ENCODE data around the gene CCDC8. TPM values are rescaled to one million over a fixed set of nuclear protein-coding genes. Genes with fewer than 3 reads are reported as not detected.

CCDC8 gene
- total RNA-seq, 2 experiments from 2014 or later: not detected

DNA sequence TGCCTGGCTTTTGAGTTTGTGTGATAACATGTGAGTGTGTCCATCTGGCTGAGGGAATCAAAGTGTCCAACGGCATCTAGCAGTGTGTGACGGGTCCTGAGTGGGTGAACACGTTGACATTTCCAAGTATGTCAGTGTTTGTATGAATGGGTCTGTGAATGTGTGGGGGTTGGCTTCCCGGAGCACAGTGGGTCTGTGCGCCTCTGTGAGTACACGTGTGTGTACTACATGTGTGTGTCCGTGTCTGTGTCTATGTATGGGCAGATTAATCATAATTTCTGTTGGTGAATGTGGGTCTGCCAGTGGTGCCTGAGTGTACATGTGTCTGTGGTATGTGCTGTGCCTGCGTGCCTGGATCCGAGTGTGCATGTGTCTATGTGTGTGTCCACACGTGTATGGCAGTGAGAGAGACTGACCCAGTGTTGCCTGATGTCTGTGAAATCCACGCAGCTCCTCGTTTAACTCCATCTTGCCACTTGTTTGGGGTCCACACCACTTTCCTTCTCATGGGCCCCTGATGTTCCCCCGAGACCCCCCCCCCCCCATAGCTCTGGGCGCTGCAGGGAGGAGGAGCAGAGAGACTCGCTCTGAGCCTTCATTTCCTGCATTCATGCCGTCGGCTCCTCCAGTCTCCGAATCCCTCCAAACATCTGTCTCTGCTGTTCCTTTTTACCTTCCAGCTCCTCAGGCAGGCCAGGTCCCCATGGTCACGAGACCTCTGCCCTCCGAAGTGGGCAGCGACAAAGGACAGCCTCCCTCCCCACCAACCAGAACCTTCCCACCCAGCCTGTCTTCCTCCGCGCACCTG is 5.3 kb downstream of the CCDC8 start:
- ChIA-PET CTCF (no interaction called here), POLR2A (no interaction called here)
- peaks cover 68 to 77% of the 10 kb centered on the region in 2 experiments for H3K27me3 ChIP-seq (ENCODE audit: control insufficient read depth in 1 of 2, insufficient read depth in 2 of 2, low read length in 2 of 2)
- peaks cover 16% of the 10 kb centered on the region for H3K4me1 ChIP-seq (ENCODE audit: insufficient read depth, low read length)
- no peaks in the 10 kb centered on the region for H3K9me3 Mint-ChIP-seq
- H3K27me3 Mint-ChIP-seq: peaks cover 83% of the 10 kb centered on the region
- H3K4me3 Mint-ChIP-seq: no peak overlapping the region
- H3K36me3 ChIP-seq (ENCODE audit: insufficient read depth, low read length): no peaks in the 10 kb centered on the region
- intact Hi-C loops (cut with DNase I, micrococcal nuclease): no loop called here
- peaks cover 24% of the 10 kb centered on the region for H3K4me1 Mint-ChIP-seq (ENCODE audit: low read depth)
- no peaks in the 10 kb centered on the region for H3K36me3 Mint-ChIP-seq (ENCODE audit: low read depth)
- H3K9me3 ChIP-seq (ENCODE audit: control insufficient read depth in 1 of 2, insufficient read depth in 1 of 2, low read length in 2 of 2): peaks cover 0 to 32% of the 10 kb centered on the region in 2 experiments
- no peak overlapping the region for H3K27ac Mint-ChIP-seq
- TF ChIP-seq, protein P1, sequence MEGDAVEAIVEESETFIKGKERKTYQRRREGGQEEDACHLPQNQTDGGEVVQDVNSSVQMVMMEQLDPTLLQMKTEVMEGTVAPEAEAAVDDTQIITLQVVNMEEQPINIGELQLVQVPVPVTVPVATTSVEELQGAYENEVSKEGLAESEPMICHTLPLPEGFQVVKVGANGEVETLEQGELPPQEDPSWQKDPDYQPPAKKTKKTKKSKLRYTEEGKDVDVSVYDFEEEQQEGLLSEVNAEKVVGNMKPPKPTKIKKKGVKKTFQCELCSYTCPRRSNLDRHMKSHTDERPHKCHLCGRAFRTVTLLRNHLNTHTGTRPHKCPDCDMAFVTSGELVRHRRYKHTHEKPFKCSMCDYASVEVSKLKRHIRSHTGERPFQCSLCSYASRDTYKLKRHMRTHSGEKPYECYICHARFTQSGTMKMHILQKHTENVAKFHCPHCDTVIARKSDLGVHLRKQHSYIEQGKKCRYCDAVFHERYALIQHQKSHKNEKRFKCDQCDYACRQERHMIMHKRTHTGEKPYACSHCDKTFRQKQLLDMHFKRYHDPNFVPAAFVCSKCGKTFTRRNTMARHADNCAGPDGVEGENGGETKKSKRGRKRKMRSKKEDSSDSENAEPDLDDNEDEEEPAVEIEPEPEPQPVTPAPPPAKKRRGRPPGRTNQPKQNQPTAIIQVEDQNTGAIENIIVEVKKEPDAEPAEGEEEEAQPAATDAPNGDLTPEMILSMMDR (IDR thresholded peaks at IDR 0.05): no peak
- no peak for DNase-seq
- no peak for ATAC-seq (ENCODE audit: poor library complexity)
- no peak overlapping the region for H3K27ac ChIP-seq (ENCODE audit: low read depth in 1 of 2, low read length in 2 of 2)
- no peak overlapping the region for H3K4me3 ChIP-seq (ENCODE audit: low read length)

DNA sequence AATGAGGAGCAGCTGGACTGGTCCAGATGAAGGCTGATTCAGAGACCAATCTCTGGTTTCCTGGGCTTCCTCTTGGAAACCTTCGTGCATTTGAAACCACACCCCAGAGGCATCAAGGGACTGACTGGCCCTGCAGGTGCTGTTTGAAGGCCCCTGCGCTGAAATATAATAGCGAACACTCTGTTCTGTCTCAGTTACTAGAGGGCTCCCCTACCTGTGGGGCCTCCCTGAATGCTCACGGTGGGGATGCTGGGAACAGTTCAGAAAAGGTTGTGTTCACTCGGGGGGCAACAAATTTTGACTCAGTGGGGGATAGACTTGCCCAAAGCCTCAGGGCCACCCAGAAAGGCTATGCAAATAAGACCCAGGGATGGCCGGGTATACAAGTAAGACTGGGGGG is 6.4 kb downstream of the CCDC8 start:
- Mint-ChIP-seq H3K27ac (no peak overlapping the region), H3K4me3 (no peak overlapping the region), H3K36me3 (ENCODE audit: low read depth) (no peaks in the 10 kb centered on the region), H3K4me1 (ENCODE audit: low read depth) (peaks cover 27% of the 10 kb centered on the region), H3K9me3 (no peaks in the 10 kb centered on the region), H3K27me3 (peaks cover 82% of the 10 kb centered on the region)
- peaks cover 65 to 74% of the 10 kb centered on the region in 2 experiments for H3K27me3 ChIP-seq (ENCODE audit: control insufficient read depth in 1 of 2, insufficient read depth in 2 of 2, low read length in 2 of 2)
- no peak for ATAC-seq (ENCODE audit: poor library complexity)
- no peak for DNase-seq
- H3K36me3 ChIP-seq (ENCODE audit: insufficient read depth, low read length): no peaks in the 10 kb centered on the region
- H3K4me1 ChIP-seq (ENCODE audit: insufficient read depth, low read length): peaks cover 20% of the 10 kb centered on the region
- POLR2A ChIA-PET: no interaction called here
- CTCF ChIA-PET: no interaction called here
- H3K4me3 ChIP-seq (ENCODE audit: low read length): no peak overlapping the region
- peaks cover 0 to 22% of the 10 kb centered on the region in 2 experiments for H3K9me3 ChIP-seq (ENCODE audit: control insufficient read depth in 1 of 2, insufficient read depth in 1 of 2, low read length in 2 of 2)
- intact Hi-C loops (cut with DNase I, micrococcal nuclease): no loop called here
- no peak overlapping the region for H3K27ac ChIP-seq (ENCODE audit: low read depth in 1 of 2, low read length in 2 of 2)
- TF ChIP-seq, protein P1 (IDR thresholded peaks at IDR 0.05): no peak

DNA sequence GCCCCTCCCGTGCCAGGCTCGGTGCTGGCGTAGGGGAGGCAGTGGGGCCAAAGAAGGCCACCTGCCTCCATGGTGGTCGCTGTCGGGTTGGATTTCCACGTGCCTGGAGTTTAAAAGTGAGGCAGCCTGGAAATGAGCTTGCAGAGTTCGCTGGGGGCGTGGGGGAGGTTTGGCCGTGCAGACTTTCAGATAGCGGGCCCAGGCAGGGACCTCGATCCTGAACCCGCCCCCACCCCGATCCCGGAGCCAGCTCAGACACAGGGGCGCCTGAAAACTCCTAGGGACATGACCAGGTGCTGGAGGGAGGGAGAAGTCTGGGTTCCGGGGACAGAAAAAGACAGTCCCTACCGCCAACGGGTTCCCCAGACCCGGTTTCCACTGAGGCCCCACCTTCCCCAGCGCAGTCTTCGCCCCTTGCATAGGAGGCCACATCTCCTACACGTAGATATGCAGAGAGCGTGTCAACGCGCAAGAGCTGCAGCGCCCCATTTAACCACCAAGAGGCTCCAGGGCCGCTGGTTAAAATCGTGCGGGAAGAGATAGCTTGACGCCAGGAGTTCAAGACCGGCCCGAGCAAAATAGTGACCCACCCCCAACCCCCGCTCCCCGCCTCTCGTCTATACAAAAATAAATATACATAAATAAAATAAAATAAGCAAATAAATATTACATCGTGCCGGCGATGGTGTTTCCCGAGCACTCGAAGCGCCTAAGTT is 8.5 kb downstream of the CCDC8 start:
- peaks cover 74% of the 10 kb centered on the region for H3K27me3 Mint-ChIP-seq
- Histone ChIP-seq H3K27me3 (ENCODE audit: control insufficient read depth in 1 of 2, insufficient read depth in 2 of 2, low read length in 2 of 2) (peaks cover 59% of the 10 kb centered on the region in 2 experiments), H3K9me3 (ENCODE audit: control insufficient read depth in 1 of 2, insufficient read depth in 1 of 2, low read length in 2 of 2) (peaks cover 0 to 12% of the 10 kb centered on the region in 2 experiments), H3K4me1 (ENCODE audit: insufficient read depth, low read length) (peaks cover 20% of the 10 kb centered on the region), H3K36me3 (ENCODE audit: insufficient read depth, low read length) (no peaks in the 10 kb centered on the region), H3K27ac (ENCODE audit: low read depth in 1 of 2, low read length in 2 of 2) (no peak overlapping the region), H3K4me3 (ENCODE audit: low read length) (peak overlapping the region; percentile 31)
- ChIA-PET CTCF (no interaction called here), POLR2A (no interaction called here)
- H3K4me1 Mint-ChIP-seq (ENCODE audit: low read depth): peaks cover 27% of the 10 kb centered on the region
- no peaks in the 10 kb centered on the region for H3K36me3 Mint-ChIP-seq (ENCODE audit: low read depth)
- ATAC-seq (ENCODE audit: poor library complexity): no peak
- DNase-seq: peak in 2 of 14 experiments; percentile 4 to 35
- TF ChIP-seq, protein P1 (IDR thresholded peaks at IDR 0.05): no peak
- no peak overlapping the region for H3K4me3 Mint-ChIP-seq
- no peak overlapping the region for H3K27ac Mint-ChIP-seq
- intact Hi-C loops (cut with DNase I, micrococcal nuclease): no loop called here
- no peaks in the 10 kb centered on the region for H3K9me3 Mint-ChIP-seq
